Astrocyte of the hippocampus (primary cell): ENCODE data around the gene SLC39A3.

Experiments
- DNase-seq: peaks from one replicate; pipeline ENCODE4 v3.0.0; 2011; ENCODE audit warnings: low read depth, low spot score

Gene SLC39A3

GRCh38 chr19:2768365-2769132 is 28.7 kb upstream of the SLC39A3 start:
- DNase-seq = no peak

- no peak for DNase-seq
Measured at GRCh38 chr19:2767688-2768087, 27.9 kb upstream of the SLC39A3 start.

GRCh38 chr19:2766594-2767372 is 27.0 kb upstream of the SLC39A3 start:
- no peak for DNase-seq

DNA sequence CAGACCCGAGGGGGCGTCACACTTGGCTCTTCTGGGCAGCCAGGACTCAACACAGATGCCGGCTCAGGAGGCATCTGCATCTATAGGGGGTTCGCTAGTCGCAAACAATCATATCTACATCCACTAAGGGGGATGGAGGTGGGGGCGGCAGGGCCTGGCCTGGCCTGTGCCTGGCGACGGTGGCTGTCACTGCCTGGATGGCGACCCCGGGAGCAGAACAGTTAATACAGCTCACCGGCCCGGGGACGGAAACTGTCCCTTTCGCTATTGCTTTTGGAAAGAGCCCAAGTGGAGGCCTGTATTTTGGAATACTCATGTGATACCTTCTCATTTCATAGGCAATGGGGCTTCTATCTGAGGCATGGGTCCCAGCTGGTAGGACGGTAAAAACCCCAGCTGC is 25.6 kb upstream of the SLC39A3 start:
- no peak for DNase-seq

DNA sequence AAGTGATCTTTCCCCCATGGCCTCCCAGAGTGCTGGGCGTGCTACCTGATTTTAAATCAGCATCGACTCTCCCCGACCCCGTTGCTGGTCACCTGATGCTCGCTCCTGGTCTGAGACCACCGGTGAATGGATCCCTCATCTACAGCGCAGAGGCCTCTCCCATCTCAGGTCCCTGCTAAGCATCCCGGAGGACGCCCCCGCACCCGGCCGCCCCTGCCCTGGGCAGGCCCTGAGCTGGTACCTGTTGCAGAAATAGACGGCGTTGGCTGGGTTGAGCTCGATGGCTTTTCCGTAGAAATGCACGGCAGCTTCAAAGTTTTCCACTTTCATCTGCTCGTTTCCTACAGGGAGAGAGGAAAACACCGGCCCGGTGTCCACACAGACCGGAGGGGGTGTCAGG is 25.1 kb upstream of the SLC39A3 start:
- DNase-seq = no peak

- no peak for DNase-seq
Measured at GRCh38 chr19:2763687-2764086, 23.9 kb upstream of the SLC39A3 start.

DNA sequence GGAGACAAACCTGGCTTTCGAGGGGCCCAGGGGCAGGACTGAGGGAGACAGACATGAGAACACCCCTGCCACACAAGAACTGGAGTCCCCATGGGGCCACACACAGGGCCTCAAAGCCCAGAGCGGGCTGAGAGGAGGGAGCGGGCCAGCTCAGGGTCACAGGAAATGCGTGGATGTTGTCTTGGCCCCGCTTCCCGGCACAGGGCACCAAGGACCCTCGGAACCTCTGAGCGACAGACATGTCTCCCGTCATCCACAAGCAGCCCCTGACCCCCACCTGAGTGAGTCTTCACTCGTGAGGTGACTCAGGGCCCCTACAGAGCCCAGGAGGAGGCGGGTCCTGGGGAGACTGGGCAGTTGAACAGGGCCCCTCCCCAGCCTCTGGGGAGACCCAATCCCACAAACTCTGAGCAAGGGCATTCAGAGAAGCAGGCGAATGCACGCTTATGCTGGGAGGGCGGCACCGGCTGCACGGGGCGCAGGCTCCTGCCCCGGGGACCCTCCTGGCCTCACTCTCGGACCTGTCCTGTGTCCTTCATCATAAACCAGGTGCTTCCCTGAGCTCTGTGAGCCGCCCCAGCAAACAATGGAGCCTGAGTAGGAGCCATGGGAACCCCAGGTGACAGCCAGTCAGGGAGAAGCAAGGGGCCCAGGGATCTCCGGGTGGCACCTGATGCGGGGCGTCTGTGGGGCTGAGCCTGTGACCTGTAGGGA is 23.1 kb upstream of the SLC39A3 start:
- no peak for DNase-seq

DNA sequence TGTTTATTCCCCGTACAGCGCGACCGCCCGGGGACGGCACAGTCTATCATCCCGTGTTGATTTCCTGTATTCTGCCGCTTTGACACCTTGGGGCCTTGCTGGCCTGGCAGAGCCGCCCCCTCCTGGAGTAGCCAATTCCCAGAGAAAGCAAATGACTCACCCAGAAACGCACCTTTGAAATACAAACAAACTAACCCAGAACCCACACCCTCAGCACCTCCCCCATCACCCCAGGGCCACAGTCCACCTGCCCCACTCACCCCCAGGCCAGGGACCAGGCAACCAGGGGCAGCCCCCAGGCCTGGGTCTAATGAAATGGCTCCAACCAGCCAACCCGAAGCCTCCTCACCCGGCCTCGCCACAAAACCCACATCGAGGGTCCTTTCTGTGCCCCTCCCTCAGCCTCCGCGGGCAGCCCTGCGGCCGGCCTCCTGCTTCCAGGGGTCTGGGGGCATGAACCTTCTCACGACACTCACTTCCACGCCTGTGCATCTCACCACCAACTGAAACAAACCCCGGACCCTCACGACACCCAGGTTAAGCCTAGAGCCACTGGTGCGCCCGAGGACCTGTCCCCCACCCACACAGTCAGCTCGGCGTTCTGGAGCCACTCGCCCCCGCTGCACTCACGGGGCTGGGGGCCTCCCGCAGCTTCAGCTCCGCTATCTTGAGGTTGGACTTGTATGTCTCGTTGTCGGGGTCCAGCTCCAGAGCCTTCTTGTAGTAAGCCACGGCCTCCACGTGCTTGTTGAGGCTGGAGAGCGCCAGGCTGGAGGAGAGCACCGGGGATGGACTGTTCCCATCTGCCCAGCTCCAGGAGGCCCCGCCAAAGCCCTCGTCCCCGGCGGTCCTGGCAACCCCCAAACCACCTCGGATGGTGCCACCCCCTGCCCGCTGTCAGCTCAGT is 22.3 kb upstream of the SLC39A3 start:
- DNase-seq = no peak

GRCh38 chr19:2761309-2761677 is 21.5 kb upstream of the SLC39A3 start:
- DNase-seq = no peak

DNA sequence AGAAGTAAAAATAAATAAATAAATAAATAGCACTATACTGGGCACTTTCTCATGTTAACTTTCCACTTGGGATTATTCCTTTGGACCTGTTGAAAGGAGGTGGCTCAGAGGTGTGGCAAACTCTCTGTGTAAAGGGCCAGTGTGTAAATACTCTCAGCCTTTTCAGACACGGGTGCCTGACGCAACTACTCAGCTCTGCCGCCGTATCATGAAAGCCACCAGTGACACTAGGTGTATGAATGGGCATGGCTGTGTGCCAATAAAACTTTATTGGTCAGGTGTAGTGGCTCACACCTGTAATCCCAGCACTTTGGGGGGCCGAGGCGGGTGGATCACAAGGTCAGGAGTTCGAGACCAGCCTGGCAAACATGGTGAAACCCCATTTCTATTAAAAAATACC is 20.1 kb upstream of the SLC39A3 start:
- DNase-seq = no peak

DNA sequence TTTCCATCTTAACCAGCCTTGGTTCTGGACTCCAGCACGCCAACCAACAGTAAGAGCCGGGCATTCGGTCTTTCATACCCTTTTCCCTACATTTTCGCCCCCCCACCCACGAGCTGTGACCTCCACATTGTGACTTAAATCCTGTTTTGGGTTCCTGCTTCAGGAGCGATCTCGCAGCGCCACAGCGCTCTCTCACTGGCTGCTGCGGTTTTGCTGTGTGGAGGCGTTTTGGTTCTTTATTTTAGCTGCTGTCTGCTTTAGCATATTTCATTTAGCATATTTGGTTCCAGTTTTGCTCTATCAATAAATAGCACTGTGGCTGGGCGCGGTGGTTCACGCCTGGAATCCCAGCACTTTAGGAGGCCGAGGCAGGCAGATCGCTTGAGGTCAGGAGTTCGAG is 19.5 kb upstream of the SLC39A3 start:
- no peak for DNase-seq

DNA sequence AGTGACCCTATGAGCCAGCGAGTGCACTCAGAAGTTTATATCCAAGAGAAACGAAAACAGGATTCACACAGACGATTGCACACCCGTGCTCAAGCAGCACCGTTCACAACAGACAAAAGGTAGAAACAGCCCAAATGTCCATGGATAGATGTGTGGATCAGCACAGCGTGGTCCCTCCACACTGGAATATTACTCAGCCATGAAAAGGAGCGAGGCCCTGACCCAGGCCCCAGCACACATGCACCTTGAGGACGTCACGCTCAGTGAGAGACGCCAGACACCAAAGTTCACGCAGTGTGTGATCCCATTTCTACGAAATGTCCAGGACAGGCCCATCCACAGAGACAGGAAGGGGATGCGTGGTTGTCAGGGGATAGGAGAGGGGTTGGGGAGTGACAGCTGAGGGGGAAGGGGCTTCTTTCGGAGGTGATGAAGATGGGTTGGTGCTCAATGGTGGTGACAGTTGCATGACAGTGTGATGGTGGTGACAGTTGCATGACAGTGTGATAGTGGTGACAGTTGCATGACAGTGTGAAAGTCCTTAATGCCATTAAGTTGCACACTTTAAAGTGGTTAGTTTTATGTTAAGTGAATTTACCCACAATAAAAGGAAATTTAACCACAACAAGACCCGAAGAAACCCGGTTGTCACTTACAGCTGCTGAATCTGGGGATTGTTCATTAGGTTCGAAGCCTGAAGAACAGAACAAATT is 18.9 kb upstream of the SLC39A3 start:
- DNase-seq = no peak

DNA sequence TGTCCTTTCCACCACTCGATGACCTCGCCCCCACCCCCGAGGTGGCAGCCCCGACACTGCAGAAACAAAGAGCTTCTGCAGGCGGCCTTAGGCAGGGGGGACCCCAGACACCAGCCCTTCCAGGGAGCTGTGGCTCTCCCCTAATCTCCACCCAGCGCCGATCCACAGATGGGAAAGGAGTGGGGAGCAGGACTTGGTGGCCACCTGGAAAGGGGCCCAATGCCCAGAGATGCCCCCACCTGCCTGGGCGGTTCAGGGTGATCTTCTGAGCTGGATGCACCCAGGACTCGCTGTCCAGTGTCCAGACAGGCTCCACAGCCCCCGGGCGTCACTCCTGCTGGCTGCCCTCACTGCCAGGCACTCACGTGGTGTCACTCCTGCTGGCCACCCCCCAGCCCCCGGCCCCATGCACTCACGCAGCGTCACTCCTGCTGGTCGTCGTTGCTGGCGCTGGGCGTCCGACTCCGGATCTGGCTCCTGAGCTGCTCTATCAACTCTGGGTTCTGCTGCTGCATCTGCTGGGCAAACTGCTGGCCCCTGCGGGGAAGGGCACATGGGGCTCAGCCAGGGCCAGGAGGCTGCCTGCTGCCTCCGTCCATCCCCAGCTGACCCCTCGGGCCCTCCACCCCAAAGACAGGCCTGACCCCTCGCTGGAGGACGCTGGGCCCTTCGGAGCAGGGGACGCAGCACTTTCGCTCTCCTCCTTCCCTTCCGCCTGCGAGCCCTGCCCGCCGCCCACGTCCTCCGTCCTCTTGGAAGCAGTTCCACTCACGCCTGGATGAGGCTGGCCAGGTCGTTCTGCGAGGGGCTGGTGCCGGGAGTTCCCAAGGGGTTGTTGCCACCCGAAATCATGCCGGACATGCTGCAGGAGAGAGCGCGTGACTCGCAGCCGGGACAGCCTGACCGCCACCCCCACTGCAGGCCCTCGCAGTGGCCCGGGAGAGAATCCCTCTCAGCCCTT is 17.4 kb upstream of the SLC39A3 start:
- no peak for DNase-seq

DNA sequence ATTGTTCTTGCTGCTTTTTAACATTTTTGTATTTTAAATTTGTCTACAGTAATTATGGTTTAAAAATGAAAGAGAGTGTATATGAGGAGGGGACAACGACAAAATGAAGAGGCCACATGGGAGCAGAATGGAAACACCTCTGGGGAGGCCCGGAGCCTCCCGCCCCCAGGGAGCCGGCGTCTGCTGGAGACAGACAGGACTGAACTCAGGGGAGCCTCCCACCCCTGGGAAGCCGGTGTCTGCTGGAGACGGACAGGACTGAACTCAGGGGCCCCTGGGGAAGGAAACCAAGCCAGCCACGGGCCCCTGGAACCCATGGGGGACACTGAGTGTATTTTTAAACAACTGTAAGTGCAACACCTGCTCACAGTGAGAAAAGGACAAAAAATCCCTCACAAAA is 16.7 kb upstream of the SLC39A3 start:
- DNase-seq = no peak

GRCh38 chr19:2755811-2756210 is 16.0 kb upstream of the SLC39A3 start:
- no peak for DNase-seq

GRCh38 chr19:2755448-2755705 is 15.6 kb upstream of the SLC39A3 start:
- no peak for DNase-seq

DNA sequence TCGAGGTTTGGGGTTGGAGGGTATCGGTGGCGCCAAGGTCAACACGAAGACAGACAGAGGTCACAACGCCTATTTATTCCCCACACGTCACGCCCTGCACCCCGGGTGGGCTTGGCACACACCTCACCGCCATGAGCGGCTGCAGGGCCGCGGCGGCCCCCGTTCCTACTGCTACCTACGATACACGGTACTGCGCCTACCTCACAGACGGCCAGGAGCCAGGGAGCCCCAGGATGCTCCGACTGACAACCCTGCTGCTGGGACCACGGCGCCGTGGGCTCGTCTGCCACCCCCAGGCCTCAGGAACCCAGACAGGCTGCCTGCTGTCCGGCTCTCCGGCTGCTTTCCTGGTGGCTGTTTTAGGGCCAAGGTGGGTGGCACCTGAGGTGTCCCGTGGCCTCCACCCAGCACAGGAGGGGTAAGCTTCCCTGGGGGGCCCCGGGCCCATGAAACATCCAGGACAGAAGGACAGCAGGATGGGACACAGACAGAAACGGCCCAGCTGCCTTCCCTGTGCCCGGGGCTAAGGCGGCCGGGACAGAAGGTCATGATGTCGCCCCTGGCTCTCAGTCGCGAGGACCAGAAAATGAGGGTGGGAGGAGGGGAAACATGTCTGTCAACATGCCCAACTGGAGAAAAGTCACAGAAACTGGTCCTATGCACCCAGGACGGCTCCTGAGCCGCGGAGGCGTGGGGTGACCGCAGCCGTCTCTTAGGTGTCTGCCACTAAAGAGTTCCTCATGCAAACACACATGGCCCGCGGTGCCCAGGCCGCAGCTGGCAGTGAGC is 15.0 kb upstream of the SLC39A3 start:
- DNase-seq = no peak

GRCh38 chr19:2751438-2751830 is 11.6 kb upstream of the SLC39A3 start:
- DNase-seq = no peak

- no peak for DNase-seq
Measured at GRCh38 chr19:2750808-2751437, 11.1 kb upstream of the SLC39A3 start.
